Measurements from ENCODE around the gene KLK11. TPM values are rescaled to one million over a fixed set of nuclear protein-coding genes. Genes with fewer than 3 reads are reported as not detected.

KLK11 gene
- total RNA-seq, 1 experiment from 2014 or later, result not detected

Other genes starting within 250 kb of the KLK11 start
- not detected in 2 replicates for gene ACP4, start 236.2 kb downstream of the KLK11 start, total RNA-seq (2014; rRNA removed; shearing (Covaris generic); ENCODE audit: low replicate concordance)
- gene KLK1, start 202.8 kb downstream of the KLK11 start, total RNA-seq (2014; rRNA removed; shearing (Covaris generic); ENCODE audit: low replicate concordance), result not detected in 2 replicates
- gene KLK15, start 193.0 kb downstream of the KLK11 start, total RNA-seq (2014; rRNA removed; shearing (Covaris generic); ENCODE audit: low replicate concordance), result not detected in 2 replicates
- not detected in 2 replicates for gene KLK3, start 171.7 kb downstream of the KLK11 start, total RNA-seq (2014; rRNA removed; shearing (Covaris generic); ENCODE audit: low replicate concordance)
- not detected in 2 replicates for gene KLK2, start 153.2 kb downstream of the KLK11 start, total RNA-seq (2014; rRNA removed; shearing (Covaris generic); ENCODE audit: low replicate concordance)
- not detected in 2 replicates for gene KLK4, start 115.2 kb downstream of the KLK11 start, total RNA-seq (2014; rRNA removed; shearing (Covaris generic); ENCODE audit: low replicate concordance)
- 278 and 454 TPM in 2 replicates for gene KLK5, start 73.6 kb downstream of the KLK11 start, total RNA-seq (2014; rRNA removed; shearing (Covaris generic); ENCODE audit: low replicate concordance)
- 4.8 and 8.5 TPM in 2 replicates for gene KLK6, start 57.0 kb downstream of the KLK11 start, total RNA-seq (2014; rRNA removed; shearing (Covaris generic); ENCODE audit: low replicate concordance)
- gene KLK7, start 42.7 kb downstream of the KLK11 start, total RNA-seq (2014; rRNA removed; shearing (Covaris generic); ENCODE audit: low replicate concordance), result 17.9 and 31.4 TPM in 2 replicates
- gene KLK8, start 25.0 kb downstream of the KLK11 start, total RNA-seq (2014; rRNA removed; shearing (Covaris generic); ENCODE audit: low replicate concordance), result not detected in 2 replicates
- 1.5 and 7.0 TPM in 2 replicates for gene KLK10, start 6.9 kb downstream of the KLK11 start, total RNA-seq (2014; rRNA removed; shearing (Covaris generic); ENCODE audit: low replicate concordance)
- gene KLK12, start 8.4 kb upstream of the KLK11 start, total RNA-seq (2014; rRNA removed; shearing (Covaris generic); ENCODE audit: low replicate concordance), result not detected in 2 replicates
- gene KLK13, start 38.5 kb upstream of the KLK11 start, total RNA-seq (2014; rRNA removed; shearing (Covaris generic); ENCODE audit: low replicate concordance), result not detected in 2 replicates
- not detected in 2 replicates for gene KLK14, start 56.3 kb upstream of the KLK11 start, total RNA-seq (2014; rRNA removed; shearing (Covaris generic); ENCODE audit: low replicate concordance)
- gene CTU1, start 81.8 kb upstream of the KLK11 start, total RNA-seq (2014; rRNA removed; shearing (Covaris generic); ENCODE audit: low replicate concordance), result 18.7 and 33.5 TPM in 2 replicates
- gene SIGLEC9, start 98.3 kb upstream of the KLK11 start, total RNA-seq (2014; rRNA removed; shearing (Covaris generic); ENCODE audit: low replicate concordance), result not detected in 2 replicates
- gene SIGLEC7, start 115.7 kb upstream of the KLK11 start, total RNA-seq (2014; rRNA removed; shearing (Covaris generic); ENCODE audit: low replicate concordance), result not detected in 2 replicates
- gene CD33, start 198.5 kb upstream of the KLK11 start, total RNA-seq (2014; rRNA removed; shearing (Covaris generic); ENCODE audit: low replicate concordance), result 0.22 and 3.8 TPM in 2 replicates
- gene SIGLECL1, start 224.5 kb upstream of the KLK11 start, total RNA-seq (2014; rRNA removed; shearing (Covaris generic); ENCODE audit: low replicate concordance), result not detected in 2 replicates